ENCODE data around the gene ATRNL1. TPM values are rescaled to one million over a fixed set of nuclear protein-coding genes. Genes with fewer than 3 reads are reported as not detected.
A peak's percentile ranks its signal among the peaks of the same experiment; 100 is the strongest.

Gene ATRNL1
- total and polyA plus RNA-seq, 2 experiments from 2014 or later: not detected

DNA sequence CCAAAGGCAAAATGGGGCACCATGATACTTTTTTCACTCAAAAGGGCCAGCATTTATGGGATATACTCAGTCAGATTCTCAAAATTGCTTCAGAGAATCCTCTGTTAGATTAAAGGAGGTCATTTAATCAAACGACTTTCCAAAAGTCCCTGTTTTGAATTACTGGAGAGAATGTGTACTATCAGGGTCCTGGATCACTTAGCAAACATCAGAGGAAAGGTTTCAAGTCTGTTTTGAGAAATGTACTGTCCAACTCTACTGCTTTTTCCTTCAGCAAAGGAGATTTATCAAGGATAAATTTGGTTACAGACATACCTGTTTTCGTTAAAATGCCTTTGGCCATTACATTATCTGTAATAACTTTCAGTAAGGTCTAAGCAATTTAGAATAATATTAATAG, 838.9 kb downstream of the ATRNL1 start:
- Histone ChIP-seq H2AFZ (no peak overlapping the region), H3K9me3 (ENCODE audit: low read depth) (no peaks in the 10 kb centered on the region), H3K9ac (no peak overlapping the region), H3K4me2 (ENCODE audit: unreplicated experiment) (no peak overlapping the region), H3F3A (ENCODE audit: insufficient read depth) (peaks cover 6% of the 10 kb centered on the region), H3K9me2 (ENCODE audit: insufficient read depth) (no peaks in the 10 kb centered on the region), H4K20me1 (ENCODE audit: insufficient read depth) (no peaks in the 10 kb centered on the region), H3K27me3 (replicated peaks; ENCODE audit: insufficient read depth) (no peaks in the 10 kb centered on the region), H3K27ac (no peak overlapping the region), H3K4me1 (ENCODE audit: insufficient read depth) (peaks cover 20% of the 10 kb centered on the region), H3K36me3 (ENCODE audit: low read depth) (no peaks in the 10 kb centered on the region), H3K79me2 (ENCODE audit: insufficient read depth) (no peaks in the 10 kb centered on the region), H3K4me3 (no peak overlapping the region)
- in situ Hi-C loops (cut with MboI): no loop called here
- no peak for DNase-seq
- TF ChIP-seq EZH2phosphoT487 (IDR thresholded peaks at IDR 0.05; ENCODE audit: insufficient read depth, low read depth): no peak
- no peak for TF ChIP-seq EZH2 (IDR thresholded peaks at IDR 0.05; ENCODE audit: insufficient read depth, poor library complexity, severe bottlenecking)
- WGBS, 2 experiments (ENCODE audit: low coverage in 1 of 2, low lambda C conversion rate in 2 of 2, missing lambda C conversion rate in 2 of 2): 77 to 80% methylated on average over 2 of the region's 2 CpGs

DNA sequence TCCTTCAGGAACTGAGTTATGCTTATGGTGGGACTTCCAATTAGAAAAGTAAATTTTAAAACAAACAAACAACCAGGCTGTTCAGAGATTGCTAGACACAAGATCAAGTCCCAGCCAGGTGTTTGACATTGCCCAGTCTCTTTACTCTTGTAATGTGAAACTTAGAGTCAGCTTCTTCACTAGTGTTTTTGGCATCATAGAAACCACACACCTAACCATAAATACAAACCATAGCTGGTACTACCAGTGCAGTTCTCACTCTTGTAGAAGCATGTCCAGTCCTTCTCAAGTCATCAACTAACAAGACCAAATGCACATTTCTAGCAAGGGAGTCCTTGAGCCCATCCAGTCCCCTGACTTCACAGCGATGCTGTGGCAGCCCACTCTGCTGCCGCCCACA, 839.9 kb downstream of the ATRNL1 start:
- Histone ChIP-seq H3K9me2 (ENCODE audit: insufficient read depth) (no peaks in the 10 kb centered on the region), H4K20me1 (ENCODE audit: insufficient read depth) (no peaks in the 10 kb centered on the region), H3K27me3 (replicated peaks; ENCODE audit: insufficient read depth) (no peaks in the 10 kb centered on the region), H3K9ac (no peak overlapping the region), H3F3A (ENCODE audit: insufficient read depth) (peaks cover 16% of the 10 kb centered on the region), H3K79me2 (ENCODE audit: insufficient read depth) (no peaks in the 10 kb centered on the region), H3K4me3 (no peak overlapping the region), H3K27ac (no peak overlapping the region), H3K4me1 (ENCODE audit: insufficient read depth) (peaks cover 30% of the 10 kb centered on the region), H2AFZ (no peak overlapping the region), H3K9me3 (ENCODE audit: low read depth) (no peaks in the 10 kb centered on the region), H3K4me2 (ENCODE audit: unreplicated experiment) (no peak overlapping the region), H3K36me3 (ENCODE audit: low read depth) (no peaks in the 10 kb centered on the region)
- TF ChIP-seq EZH2 (IDR thresholded peaks at IDR 0.05; ENCODE audit: insufficient read depth, poor library complexity, severe bottlenecking): no peak
- no peak for TF ChIP-seq EZH2phosphoT487 (IDR thresholded peaks at IDR 0.05; ENCODE audit: insufficient read depth, low read depth)
- 97 to 100% methylated on average over 2 of the region's 2 CpGs for WGBS, 2 experiments (ENCODE audit: low coverage in 1 of 2, low lambda C conversion rate in 2 of 2, missing lambda C conversion rate in 2 of 2)
- DNase-seq: no peak
- in situ Hi-C loops (cut with MboI): no loop called here

DNA sequence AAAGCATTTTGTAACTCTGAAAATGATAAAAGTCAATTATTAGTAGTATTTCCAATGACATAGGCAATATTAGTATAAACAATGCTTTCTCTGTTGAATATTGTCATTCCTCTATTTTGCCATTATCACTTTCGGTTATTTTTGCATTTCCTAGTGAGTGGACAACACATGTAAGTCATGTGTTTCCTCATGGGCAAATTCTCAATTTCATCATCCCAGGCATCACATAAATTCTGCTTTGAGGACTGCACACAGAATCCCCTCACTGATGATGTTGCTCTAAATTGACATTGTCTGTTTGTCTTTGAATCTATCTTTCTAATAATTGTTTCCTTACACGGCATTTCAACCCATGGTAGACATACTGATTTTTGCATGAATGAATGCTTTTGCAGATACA, 842.6 kb downstream of the ATRNL1 start:
- H2AFZ ChIP-seq: no peak overlapping the region
- H3F3A ChIP-seq (ENCODE audit: insufficient read depth): peaks cover 21% of the 10 kb centered on the region
- no peaks in the 10 kb centered on the region for H3K9me3 ChIP-seq (ENCODE audit: low read depth)
- H4K20me1 ChIP-seq (ENCODE audit: insufficient read depth): no peaks in the 10 kb centered on the region
- no peaks in the 10 kb centered on the region for H3K9me2 ChIP-seq (ENCODE audit: insufficient read depth)
- H3K4me1 ChIP-seq (ENCODE audit: insufficient read depth): peaks cover 33% of the 10 kb centered on the region
- TF ChIP-seq EZH2 (IDR thresholded peaks at IDR 0.05; ENCODE audit: insufficient read depth, poor library complexity, severe bottlenecking) (no peak), EZH2phosphoT487 (IDR thresholded peaks at IDR 0.05; ENCODE audit: insufficient read depth, low read depth) (no peak)
- no peaks in the 10 kb centered on the region for H3K79me2 ChIP-seq (ENCODE audit: insufficient read depth)
- 94 to 97% methylated on average over 2 of the region's 2 CpGs for WGBS, 2 experiments (ENCODE audit: low coverage in 1 of 2, low lambda C conversion rate in 2 of 2, missing lambda C conversion rate in 2 of 2)
- no peak for DNase-seq
- in situ Hi-C loops (cut with MboI): no loop called here
- no peak overlapping the region for H3K4me2 ChIP-seq (ENCODE audit: unreplicated experiment)
- H3K27me3 ChIP-seq (replicated peaks; ENCODE audit: insufficient read depth): no peaks in the 10 kb centered on the region
- no peak overlapping the region for H3K27ac ChIP-seq
- H3K9ac ChIP-seq: no peak overlapping the region
- H3K36me3 ChIP-seq (ENCODE audit: low read depth): no peaks in the 10 kb centered on the region
- no peak overlapping the region for H3K4me3 ChIP-seq

GRCh38 chr10:115936926-115937767, 844.0 kb downstream of the ATRNL1 start:
- Histone ChIP-seq H3K36me3 (ENCODE audit: low read depth) (no peaks in the 10 kb centered on the region), H3K9me2 (ENCODE audit: insufficient read depth) (no peaks in the 10 kb centered on the region), H3K4me3 (peak overlapping the region; percentile 11; the same call in 1 of the 2 replicates), H3F3A (ENCODE audit: insufficient read depth) (peaks cover 21% of the 10 kb centered on the region), H3K4me2 (ENCODE audit: unreplicated experiment) (peak overlapping the region; percentile 75), H3K27me3 (replicated peaks; ENCODE audit: insufficient read depth) (no peaks in the 10 kb centered on the region), H3K4me1 (ENCODE audit: insufficient read depth) (peaks cover 47% of the 10 kb centered on the region), H3K27ac (peak overlapping the region; percentile 46), H4K20me1 (ENCODE audit: insufficient read depth) (no peaks in the 10 kb centered on the region), H3K9ac (no peak overlapping the region), H3K9me3 (ENCODE audit: low read depth) (no peaks in the 10 kb centered on the region), H2AFZ (peak overlapping the region; percentile 32; the same call in 1 of the 2 replicates), H3K79me2 (ENCODE audit: insufficient read depth) (no peaks in the 10 kb centered on the region)
- TF ChIP-seq EZH2 (IDR thresholded peaks at IDR 0.05; ENCODE audit: insufficient read depth, poor library complexity, severe bottlenecking) (no peak), EZH2phosphoT487 (IDR thresholded peaks at IDR 0.05; ENCODE audit: insufficient read depth, low read depth) (no peak)
- peak; percentile 89 for DNase-seq
- WGBS, 2 experiments (ENCODE audit: low coverage in 1 of 2, low lambda C conversion rate in 2 of 2, missing lambda C conversion rate in 2 of 2): 21 to 26% methylated on average over 9 of the region's 9 CpGs
- in situ Hi-C loops (cut with MboI): no loop called here
